ENCODE data around the gene HOPX. TPM values are rescaled to one million over a fixed set of nuclear protein-coding genes. Genes with fewer than 3 reads are reported as not detected.

Gene HOPX
- total RNA-seq, 1 experiment from 2014 or later, result not detected

- H3K9me3 Mint-ChIP-seq, result no peaks in the 10 kb centered on the region
- H2AFZ ChIP-seq (ENCODE audit: low read length), result no peak overlapping the region
Observed at GRCh38 chr4:56666279-56666678, 14.8 kb downstream of the HOPX start.

More at GRCh38 chr4:56666279-56666678, 14.8 kb downstream of the HOPX start:
- no peak overlapping the region for H3K9ac ChIP-seq (ENCODE audit: extremely low read depth, insufficient read length, low read length)
- no peak overlapping the region for H4K91ac ChIP-seq (ENCODE audit: insufficient read length, low read depth, low read length)
- no peak overlapping the region for H3K14ac ChIP-seq (ENCODE audit: insufficient read depth, low read length)
- H3K27me3 ChIP-seq (ENCODE audit: insufficient read depth, low read length), result no peaks in the 10 kb centered on the region
- WGBS (ENCODE audit: extremely low coverage, insufficient read length, low lambda C conversion rate), result no CpG with 5 or more reads among the region's 2 CpGs
- H2BK12ac ChIP-seq (ENCODE audit: insufficient read length, low read depth, low read length), result no peak overlapping the region
- H2BK5ac ChIP-seq (ENCODE audit: insufficient read length, low read length), result no peak overlapping the region
- no peak overlapping the region for H4K5ac ChIP-seq (ENCODE audit: insufficient read length, low read depth, low read length)
- H3K4me3 Mint-ChIP-seq, result no peak overlapping the region
- no peak overlapping the region for H3K27ac Mint-ChIP-seq
- H3K9me3 ChIP-seq (ENCODE audit: control insufficient read depth, low read depth, low read length), result no peaks in the 10 kb centered on the region
- H3K27me3 Mint-ChIP-seq (ENCODE audit: low read depth), result peaks cover 70% of the 10 kb centered on the region
- no peaks in the 10 kb centered on the region for H3K79me2 ChIP-seq (ENCODE audit: insufficient read depth, low read length)
- no peak overlapping the region for H3K23ac ChIP-seq (ENCODE audit: insufficient read length, low read depth, low read length)
- peaks cover 20 to 25% of the 10 kb centered on the region in 2 experiments for H3K4me1 Mint-ChIP-seq
- H2BK20ac ChIP-seq (ENCODE audit: low read depth, low read length, poor library complexity, severe bottlenecking), result no peak overlapping the region
- no peak overlapping the region for H3K18ac ChIP-seq (ENCODE audit: insufficient read length, low read depth, low read length)
- no peaks in the 10 kb centered on the region for H3K36me3 Mint-ChIP-seq (ENCODE audit: insufficient read depth in 1 of 3, low read depth in 3 of 3)
- no peak overlapping the region for H3K4ac ChIP-seq (ENCODE audit: low read depth, low read length)
- H3K27ac ChIP-seq (ENCODE audit: insufficient read length, low read depth, low read length), result no peak overlapping the region
- H2AK5ac ChIP-seq (ENCODE audit: insufficient read length, low read length), result no peak overlapping the region
- H4K8ac ChIP-seq (replicated peaks; ENCODE audit: insufficient read length, low read depth, low read length), result no peak overlapping the region
- H2BK15ac ChIP-seq (ENCODE audit: low read depth, low read length), result no peak overlapping the region
- H3K56ac ChIP-seq (ENCODE audit: insufficient read length, low read depth, low read length), result no peak overlapping the region
- H3K79me1 ChIP-seq (ENCODE audit: insufficient read depth, low read depth, low read length, poor library complexity, severe bottlenecking), result no peaks in the 10 kb centered on the region
- no peak for TF ChIP-seq CTCF (conservative IDR thresholded peaks at IDR 0.05)
- H3K4me2 ChIP-seq (ENCODE audit: insufficient read depth, insufficient read length, low read length), result no peak overlapping the region
- no peaks in the 10 kb centered on the region for H4K20me1 ChIP-seq (ENCODE audit: control insufficient read depth, insufficient read depth, insufficient read length)
- no peak for DNase-seq
- H3T11ph ChIP-seq (ENCODE audit: low read length), result no peak overlapping the region
- no peaks in the 10 kb centered on the region for H3K23me2 ChIP-seq (ENCODE audit: insufficient read length, low read depth, low read length, poor library complexity, severe bottlenecking)
- peaks cover 5% of the 10 kb centered on the region for H3K4me1 ChIP-seq (ENCODE audit: insufficient read depth, low read length)
- no peak overlapping the region for H2BK120ac ChIP-seq (ENCODE audit: low read depth, low read length, poor library complexity, severe bottlenecking)
